Left hindlimb (tissue), 1 donor: Measurements from ENCODE around the gene DCLK2.

ENCODE experiments used
- DNase-seq: peaks from one replicate; pipeline ENCODE4 v3.0.0-alpha.2; 2018

DCLK2 gene

GRCh38 chr4:150212485-150212884 lies 134.2 kb downstream of the DCLK2 start:
- DNase-seq = no peak

- DNase-seq = no peak
Measured at GRCh38 chr4:150212927-150213326, 134.7 kb downstream of the DCLK2 start.

- no peak for DNase-seq
Measured at GRCh38 chr4:150215601-150216000, 137.4 kb downstream of the DCLK2 start.

- no peak for DNase-seq
Measured at GRCh38 chr4:150216726-150217125, 138.5 kb downstream of the DCLK2 start.

- no peak for DNase-seq
Measured at GRCh38 chr4:150217192-150217591, 138.9 kb downstream of the DCLK2 start.

- no peak for DNase-seq
Measured at GRCh38 chr4:150217808-150218207, 139.6 kb downstream of the DCLK2 start.

- DNase-seq = no peak
Measured at GRCh38 chr4:150218447-150218846, 140.2 kb downstream of the DCLK2 start.

- DNase-seq = no peak
Measured at GRCh38 chr4:150219841-150220240, 141.6 kb downstream of the DCLK2 start.

- DNase-seq = no peak
Measured at GRCh38 chr4:150224896-150225591, 146.8 kb downstream of the DCLK2 start.

DNA sequence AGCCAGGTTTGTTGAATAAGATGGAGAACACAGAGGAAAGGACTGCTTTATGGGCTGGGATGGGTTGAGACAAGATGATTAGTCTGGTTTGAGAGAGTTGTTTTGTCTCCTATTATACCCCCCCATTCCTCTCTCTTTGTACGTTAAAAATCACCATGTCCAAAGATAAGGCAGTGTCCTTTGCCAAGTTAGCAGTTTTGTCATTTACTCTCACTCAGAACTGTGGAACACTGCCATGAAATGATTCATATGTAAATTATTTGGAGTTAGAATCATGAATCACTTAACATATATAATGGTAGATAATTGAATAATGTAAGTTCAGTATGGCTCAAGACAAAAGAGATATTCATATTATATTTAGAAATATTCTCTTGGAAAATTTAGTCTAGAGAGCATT lies 151.3 kb downstream of the DCLK2 start:
- DNase-seq = no peak

GRCh38 chr4:150230561-150230960 lies 152.3 kb downstream of the DCLK2 start:
- no peak for DNase-seq

- DNase-seq = no peak
Measured at GRCh38 chr4:150231107-150231770, 153.0 kb downstream of the DCLK2 start.

GRCh38 chr4:150232029-150232428 lies 153.8 kb downstream of the DCLK2 start:
- no peak for DNase-seq

DNA sequence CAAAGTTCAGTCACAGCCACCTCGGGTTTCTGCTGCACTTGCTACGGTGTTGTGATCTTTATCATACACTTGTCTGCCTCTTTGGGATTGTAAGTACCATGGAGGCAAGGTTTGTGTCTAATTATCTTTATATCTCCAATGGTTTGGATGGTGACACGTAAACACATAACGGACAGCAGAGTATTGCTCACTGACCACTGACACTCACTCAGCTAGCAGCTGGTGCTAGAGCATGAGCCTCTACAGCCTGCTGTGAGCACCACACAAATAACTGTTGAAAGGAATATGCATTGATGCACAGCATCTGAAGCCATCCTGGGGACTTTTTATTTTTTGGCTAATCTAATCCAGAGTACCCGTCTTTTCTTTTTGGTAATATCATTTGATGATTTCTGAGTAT lies 156.0 kb downstream of the DCLK2 start:
- no peak for DNase-seq

DNA sequence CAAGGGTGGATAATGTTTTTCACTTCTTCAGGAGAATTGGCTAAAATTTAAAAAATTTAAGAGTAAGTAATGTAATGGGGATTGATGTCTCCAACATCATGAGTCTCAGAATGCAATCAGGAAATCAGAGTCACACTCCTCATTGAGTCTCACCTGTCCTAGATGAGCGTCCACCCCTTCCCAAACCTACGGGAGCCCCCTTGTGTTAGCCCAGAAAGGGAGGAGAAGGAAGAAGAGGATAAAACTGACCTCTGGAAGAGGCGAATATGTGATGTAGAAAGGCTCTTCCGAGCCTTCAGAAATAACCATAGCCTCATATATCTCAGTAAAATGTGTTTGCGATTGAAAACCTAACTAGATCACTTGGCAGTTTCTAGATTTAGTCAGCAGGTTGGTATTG lies 157.1 kb downstream of the DCLK2 start:
- no peak for DNase-seq

DNA sequence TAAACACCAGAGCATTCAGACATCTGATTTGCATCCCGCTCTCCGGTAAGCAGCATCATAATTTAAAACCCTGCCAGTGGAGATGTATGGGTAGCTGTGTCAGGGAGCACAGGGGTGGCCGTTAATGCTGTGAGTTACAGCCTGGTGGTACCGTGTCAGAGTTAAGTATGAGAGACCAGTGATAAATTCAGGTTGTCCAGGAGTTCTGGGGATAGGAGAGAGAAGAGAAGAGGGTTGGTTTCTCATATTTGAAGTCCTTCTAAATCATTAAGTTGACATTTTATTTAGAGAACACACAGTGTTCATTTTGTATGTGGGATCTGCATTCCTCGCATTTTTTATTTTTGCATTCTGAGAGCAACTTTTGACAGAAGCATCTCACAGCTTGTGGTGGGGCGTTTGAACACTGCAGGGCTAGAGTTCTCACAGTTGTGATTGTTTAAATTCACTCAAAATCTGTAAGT lies 157.6 kb downstream of the DCLK2 start:
- no peak for DNase-seq

- no peak for DNase-seq
Measured at GRCh38 chr4:150236626-150237025, 158.4 kb downstream of the DCLK2 start.

DNA sequence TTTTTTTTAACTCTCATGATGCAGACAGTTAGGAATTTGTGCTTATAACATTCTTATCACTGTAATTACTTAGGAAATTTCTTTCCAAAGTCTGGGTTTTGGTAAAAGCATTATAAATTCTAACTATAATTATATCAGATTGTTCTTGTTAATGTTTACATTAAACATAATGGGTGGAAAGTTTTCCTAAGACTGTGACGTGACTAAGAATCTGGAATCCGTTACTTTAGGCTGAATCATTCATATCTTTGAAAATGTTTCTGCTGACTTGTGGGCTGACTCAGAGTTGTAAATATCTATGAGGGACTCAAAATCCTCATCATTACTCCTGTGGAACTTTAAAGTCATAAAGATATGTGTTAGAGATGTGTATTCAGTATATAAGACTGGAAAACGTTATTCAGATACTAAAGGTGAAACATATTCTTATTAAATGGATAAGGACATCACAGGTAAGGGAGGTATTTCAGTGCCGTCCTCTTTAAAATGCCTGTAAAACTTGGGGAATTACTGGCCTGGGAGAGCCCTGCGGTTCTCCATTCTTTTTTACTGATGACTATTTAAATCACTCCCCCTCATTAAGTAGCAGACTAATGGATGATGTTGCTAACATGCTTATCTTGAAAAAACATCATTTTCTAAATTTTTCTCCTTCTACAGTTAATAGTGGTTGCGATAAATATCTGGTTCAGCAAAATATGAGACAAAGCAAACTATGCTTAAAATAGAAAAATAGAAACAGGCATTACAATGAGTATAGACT lies 159.0 kb downstream of the DCLK2 start:
- DNase-seq = no peak

- no peak for DNase-seq
Measured at GRCh38 chr4:150238591-150238990, 160.3 kb downstream of the DCLK2 start.

GRCh38 chr4:150240011-150240410 lies 161.8 kb downstream of the DCLK2 start:
- no peak for DNase-seq

- DNase-seq = no peak
Measured at GRCh38 chr4:150242820-150243458, 164.7 kb downstream of the DCLK2 start.

- DNase-seq = no peak
Measured at GRCh38 chr4:150243932-150244331, 165.7 kb downstream of the DCLK2 start.

DNA sequence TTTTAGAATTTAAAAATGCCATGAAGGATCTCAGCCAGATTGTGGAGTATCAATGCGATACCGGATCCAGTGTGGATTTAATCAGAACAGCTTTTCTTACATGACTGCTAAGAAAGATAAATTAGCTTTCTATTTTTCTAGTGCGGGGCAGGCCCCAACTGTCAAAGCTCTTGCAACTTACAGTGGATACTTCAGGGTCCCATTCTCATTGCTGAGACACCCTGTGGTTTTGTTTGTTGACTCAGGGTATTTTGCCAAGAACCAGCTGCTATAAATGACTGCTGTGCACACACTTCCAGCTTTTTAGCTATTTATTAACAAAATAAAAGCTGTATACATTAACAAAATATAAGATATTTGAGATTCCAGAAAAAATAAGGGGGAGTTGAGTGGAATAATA lies 166.4 kb downstream of the DCLK2 start:
- no peak for DNase-seq
